GM12878 (cell line): ENCODE measurements around the gene PRODH. TPM values are rescaled to one million over a fixed set of nuclear protein-coding genes. Genes with fewer than 3 reads are reported as not detected.
"Not testable (repeated sequence)": the region's sequence is repeated elsewhere in the genome, so short reads cannot be mapped to it uniquely, and the experiment has no call there.

ENCODE experiments used
- ATAC-seq: fragments of 200-7000 bp; cut with Tn5 transposase; 3 replicates; pipeline ENCODE4 v1.9.1; 2020; ENCODE audit warnings: mild to moderate bottlenecking, moderate library complexity
- BruUV-seq: library from RNA; stranded (reverse); fragments of 400-500 nt; replicated peaks from 2 replicates; lab custom pipeline; 2021; lab: Mats Ljungman, UMichigan
- CTCF ChIA-PET: fragments of 300-600 bp; sonication (Branson Sonifier 250); formaldehyde crosslinking; extraction: SDS; loops from one replicate; lab custom pipeline; 2021; ENCODE audit warnings: inconsistent platforms; lab: Yijun Ruan, JAX
- POLR2A ChIA-PET: fragments of 350-600 bp; formaldehyde crosslinking; extraction: SDS; loops from one replicate; lab custom pipeline; 2021; ENCODE audit warnings: inconsistent platforms; lab: Charles Lee
- RAD21 ChIA-PET: fragments of 300-600 bp; sonication (Branson Sonifier 250); formaldehyde crosslinking; loops from one replicate; lab custom pipeline; 2023; ENCODE audit warnings: antibody characterized with exemption; ENCODE audit not compliant: unreplicated experiment; lab: Charles Lee
- SMC1A ChIA-PET: fragments of 300-600 bp; sonication (Branson Sonifier 250); formaldehyde crosslinking; loops from one replicate; lab custom pipeline; 2023; ENCODE audit not compliant: unreplicated experiment, uncharacterized antibody; lab: Charles Lee
- DNase-seq: peaks from one replicate; pipeline ENCODE4 v3.0.0-alpha.2; 2011; ENCODE audit warnings: low read depth, low spot score
- FAIRE-seq: peaks from 3 replicates; lab custom pipeline; 2011; peaks lifted over from hg19 to GRCh38; lab: Jason Lieb, UNC
- H2AFZ ChIP-seq: 2 replicates; pipeline ENCODE4 v1.6.0; 2011; ENCODE audit warnings: low read depth, low read length, control low read depth; ENCODE audit not compliant: control insufficient read depth
- H3K27ac ChIP-seq: 2 replicates; pipeline ENCODE4 v1.5.1; 2011; ENCODE audit warnings: control low read depth; ENCODE audit not compliant: control insufficient read depth, insufficient read depth
- H3K27me3 ChIP-seq, 2 experiments: replicated peaks in 1 of 2; 2 replicates each; pipeline versions ENCODE4 v1.6.0 to v1.6.1; 2011; ENCODE audit warnings: low read length in 1 of 2; ENCODE audit not compliant: control insufficient read depth in 2 of 2, insufficient read depth in 2 of 2
- H3K36me3 ChIP-seq, 2 experiments: 2 replicates each; pipeline ENCODE4 v1.5.1; 2011; ENCODE audit warnings: low read length in 1 of 2; ENCODE audit not compliant: control insufficient read depth in 2 of 2, insufficient read depth in 2 of 2
- H3K4me1 ChIP-seq: 2 replicates; pipeline ENCODE4 v1.6.1; 2011; ENCODE audit warnings: mild to moderate bottlenecking, low read length, moderate library complexity, mixed read lengths; ENCODE audit not compliant: control insufficient read depth, insufficient read depth
- H3K4me2 ChIP-seq: 2 replicates; pipeline ENCODE4 v1.6.0; 2011; ENCODE audit warnings: control low read depth; ENCODE audit not compliant: control insufficient read depth, insufficient read depth
- H3K4me3 ChIP-seq: fragments of 200-600 bp; sonication (generic); 2 replicates; pipeline ENCODE4 v1.5.1; 2016
- H3K79me2 ChIP-seq: 2 replicates; pipeline ENCODE4 v1.6.0; 2011; ENCODE audit warnings: low read length; ENCODE audit not compliant: control insufficient read depth, insufficient read depth
- H3K9ac ChIP-seq: 2 replicates; pipeline ENCODE4 v1.8.0; 2011; ENCODE audit warnings: low read length, control low read depth, mixed read lengths; ENCODE audit not compliant: control insufficient read depth, insufficient read depth
- H3K9me3 ChIP-seq: replicated peaks from 3 replicates; pipeline ENCODE4 v1.5.1; 2011; ENCODE audit warnings: mild to moderate bottlenecking, low read length; ENCODE audit not compliant: control insufficient read depth, insufficient read depth
- H4K20me1 ChIP-seq: 2 replicates; pipeline ENCODE4 v1.6.0; 2011; ENCODE audit not compliant: control insufficient read depth, insufficient read depth
- WGBS: methylation state at CpG from one replicate; pipeline ENCODE4 v1.1.6; 2016; ENCODE audit warnings: low lambda C conversion rate; ENCODE audit not compliant: insufficient replicate concordance, insufficient coverage; ENCODE audit errors: missing lambda C conversion rate; 5-methylcytosine and 5-hydroxymethylcytosine counted together
- in situ Hi-C: fragments of 300-500 bp; cut with MboI; formaldehyde crosslinking; loops from 9 replicates; pipeline ENCODE4 v1.14.3; 2018; ENCODE audit warnings: mixed read lengths
- intact Hi-C: fragments of 100-400 bp; cut with micrococcal nuclease; formaldehyde crosslinking; loops from one replicate; pipeline ENCODE4 v1.14.2; 2022; ENCODE audit not compliant: unreplicated experiment
- polyA plus RNA-seq, 11 experiments: library from polyadenylated mRNA; depleted of rRNA in 4 of 11; unstranded in 6 of 11; stranded (reverse) in 5 of 11; fragments of >200 nt; fragmentation: Nextera tagmentation in 4 of 11; fragmentation: Illumina TruSeq in 1 of 11; extraction: Ambion mirVana in 4 of 11; extraction: Trizol in 1 of 11; gene quantifications; 1 replicate in 1 of 11; 2 replicates in 10 of 11; pipeline versions ENCODE4 v1.2.1 to v1.2.3, GENCODE V29; 2011 to 2016; ENCODE audit warnings: inconsistent platforms in 2 of 11, missing spikeins in 2 of 11, low read depth in 1 of 11
- total RNA-seq, 4 experiments: library from RNA; depleted of rRNA in 3 of 4; stranded (reverse); fragments of >200 nt in 3 of 4; fragmentation: Illumina TruSeq in 1 of 4; extraction: Trizol in 1 of 4; gene quantifications; 2 replicates each; pipeline versions ENCODE4 v1.2.1 to v1.2.3, GENCODE V29; 2013 to 2021

PRODH gene
- total and polyA plus RNA-seq, 10 of the 15 experiments (the other 5 are each of a cell fraction or from before 2014, with no cell fraction given) = 0.03 to 0.10 (median 0.07) TPM; not detected in 6

GRCh38 chr22:18956956-18957355 lies 20.9 kb upstream of the PRODH start:
- FAIRE-seq, H3K4me1 ChIP-seq, BruUV-seq, H3K4me2 ChIP-seq, CTCF ChIA-PET, in situ Hi-C loops, DNase-seq, intact Hi-C loops, H3K36me3 ChIP-seq, H3K27me3 ChIP-seq, H4K20me1 ChIP-seq, H3K27ac ChIP-seq, ATAC-seq, H2AFZ ChIP-seq, H3K9me3 ChIP-seq, H3K79me2 ChIP-seq, H3K4me3 ChIP-seq, H3K9ac ChIP-seq, SMC1A ChIA-PET: not testable (repeated sequence)
- WGBS = 63% methylated on average over 13 of the region's 15 CpGs
- ChIA-PET POLR2A (interaction anchor here (0.6 kb wide), 1 partner anchor 44 kb away, joined by 3 read pairs; no protein-coding TSS in a partner anchor), RAD21 (interaction anchor here (0.6 kb wide), 1 partner anchor 673 kb away, joined by 4 read pairs; no protein-coding TSS in a partner anchor)

GRCh38 chr22:18956121-18956895 lies 20.2 kb upstream of the PRODH start:
- H3K4me1 ChIP-seq = not testable (repeated sequence)
- CTCF ChIA-PET = interaction anchor here (0.7 to 1.0 kb wide), 2 partner anchors 50 to 162 kb away, joined by 3 to 4 read pairs; partner anchors contain the start of gene DGCR6

More at GRCh38 chr22:18956121-18956895, 20.2 kb upstream of the PRODH start:
- 19% methylated on average over 15 of the region's 15 CpGs for WGBS
- POLR2A ChIA-PET = interaction anchor here (0.6 kb wide), 1 partner anchor 45 kb away, joined by 3 read pairs; no protein-coding TSS in a partner anchor
- FAIRE-seq, H3K9ac ChIP-seq, H3K36me3 ChIP-seq, H3K79me2 ChIP-seq, H3K4me3 ChIP-seq, intact Hi-C loops, H2AFZ ChIP-seq, ATAC-seq, H3K4me2 ChIP-seq, BruUV-seq, H3K9me3 ChIP-seq, H3K27me3 ChIP-seq, H4K20me1 ChIP-seq, DNase-seq, H3K27ac ChIP-seq, in situ Hi-C loops: not testable (repeated sequence)
- SMC1A ChIA-PET = interaction anchor here (0.6 kb wide), 1 partner anchor 122 kb away, joined by 3 read pairs; no protein-coding TSS in a partner anchor
- RAD21 ChIA-PET = interaction anchor here (0.6 kb wide), 1 partner anchor 674 kb away, joined by 4 read pairs; no protein-coding TSS in a partner anchor
